ENCODE data around the gene ASXL2.
"Not testable (repeated sequence)": the region's sequence is repeated elsewhere in the genome, so short reads cannot be mapped to it uniquely, and the experiment has no call there.

The ASXL2 gene

DNA sequence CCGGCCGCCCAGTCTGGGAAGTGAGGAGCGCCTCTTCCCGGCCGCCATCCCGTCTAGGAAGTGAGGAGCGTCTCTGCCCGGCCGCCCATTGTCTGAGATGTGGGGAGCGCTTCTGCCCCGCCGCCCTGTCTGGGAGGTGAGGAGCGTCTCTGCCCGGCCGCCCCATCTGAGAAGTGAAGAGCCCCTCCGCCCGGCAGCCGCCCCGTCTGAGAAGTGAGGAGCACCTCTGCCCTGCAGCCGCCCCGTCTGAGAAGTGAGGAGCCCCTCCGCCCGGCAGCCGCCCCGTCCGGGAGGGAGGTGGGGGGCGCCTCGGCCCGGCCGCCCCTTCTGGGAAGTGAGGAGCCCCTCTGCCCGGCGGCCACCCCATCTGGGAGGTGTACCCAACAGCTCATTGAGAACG, 172.7 kb downstream of the ASXL2 start:
- H3K4me1 ChIP-seq (ENCODE audit: control insufficient read depth, insufficient read depth, low read length); H3K9ac ChIP-seq (ENCODE audit: low read length); H3K27me3 ChIP-seq (ENCODE audit: control insufficient read depth, insufficient read depth, low read length); H3K36me3 ChIP-seq (ENCODE audit: control insufficient read depth, insufficient read depth, low read length); H3K4me3 ChIP-seq (ENCODE audit: low read length); H3K27ac ChIP-seq (ENCODE audit: low read depth, low read length): not testable (repeated sequence)

DNA sequence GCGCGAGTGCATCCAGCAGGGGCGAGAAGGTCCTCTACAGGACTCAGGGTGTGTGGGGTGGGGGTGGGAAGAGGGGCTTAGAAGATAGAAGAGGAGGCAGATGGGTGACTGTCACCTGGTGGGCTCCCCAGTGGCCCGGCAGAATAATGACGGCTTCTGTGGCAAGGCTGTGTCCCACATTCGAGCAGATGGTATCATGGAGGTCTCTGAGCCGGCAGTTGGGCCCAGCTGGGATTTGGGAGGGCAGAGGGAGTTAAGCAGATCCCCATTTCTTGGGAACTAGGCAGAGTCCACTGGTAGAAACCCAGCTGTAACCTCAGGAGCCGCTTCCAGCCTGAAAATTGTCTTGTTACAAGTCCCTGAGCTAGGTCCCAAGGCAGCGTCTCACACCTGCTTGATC, 176.5 kb downstream of the ASXL2 start:
- Histone ChIP-seq H3K36me3 (ENCODE audit: control insufficient read depth, insufficient read depth, low read length) (no peaks in the 10 kb centered on the region), H3K4me3 (ENCODE audit: low read length) (no peak overlapping the region), H3K27ac (ENCODE audit: low read depth, low read length) (no peak overlapping the region), H3K4me1 (ENCODE audit: control insufficient read depth, insufficient read depth, low read length) (no peaks in the 10 kb centered on the region), H3K9ac (ENCODE audit: low read length) (no peak overlapping the region), H3K27me3 (ENCODE audit: control insufficient read depth, insufficient read depth, low read length) (no peaks in the 10 kb centered on the region)

DNA sequence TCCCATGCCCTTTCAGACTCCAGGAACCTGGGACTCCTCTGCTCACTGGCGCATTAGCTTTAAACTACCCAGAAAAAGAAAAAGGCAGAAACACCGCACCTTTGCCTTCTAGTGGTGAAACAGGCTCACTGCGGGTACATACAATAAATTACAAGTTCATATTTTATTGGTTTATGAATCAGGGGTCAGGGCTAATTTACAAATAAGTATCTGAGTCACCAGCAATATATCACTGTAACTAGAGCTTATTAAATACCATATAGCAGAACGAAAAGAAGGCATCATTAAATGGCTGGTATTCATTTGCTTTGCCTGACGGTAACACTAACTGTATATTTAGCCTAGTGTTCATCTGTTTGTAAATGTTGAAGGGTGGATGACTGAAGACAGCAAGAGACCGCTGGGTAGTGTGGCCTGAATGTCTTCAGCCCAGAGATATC, 178.0 kb downstream of the ASXL2 start:
- H3K36me3 ChIP-seq (ENCODE audit: control insufficient read depth, insufficient read depth, low read length): no peaks in the 10 kb centered on the region
- no peaks in the 10 kb centered on the region for H3K4me1 ChIP-seq (ENCODE audit: control insufficient read depth, insufficient read depth, low read length)
- H3K27ac ChIP-seq (ENCODE audit: low read depth, low read length): no peak overlapping the region
- no peaks in the 10 kb centered on the region for H3K27me3 ChIP-seq (ENCODE audit: control insufficient read depth, insufficient read depth, low read length)
- no peak overlapping the region for H3K4me3 ChIP-seq (ENCODE audit: low read length)
- H3K9ac ChIP-seq (ENCODE audit: low read length): no peak overlapping the region

DNA sequence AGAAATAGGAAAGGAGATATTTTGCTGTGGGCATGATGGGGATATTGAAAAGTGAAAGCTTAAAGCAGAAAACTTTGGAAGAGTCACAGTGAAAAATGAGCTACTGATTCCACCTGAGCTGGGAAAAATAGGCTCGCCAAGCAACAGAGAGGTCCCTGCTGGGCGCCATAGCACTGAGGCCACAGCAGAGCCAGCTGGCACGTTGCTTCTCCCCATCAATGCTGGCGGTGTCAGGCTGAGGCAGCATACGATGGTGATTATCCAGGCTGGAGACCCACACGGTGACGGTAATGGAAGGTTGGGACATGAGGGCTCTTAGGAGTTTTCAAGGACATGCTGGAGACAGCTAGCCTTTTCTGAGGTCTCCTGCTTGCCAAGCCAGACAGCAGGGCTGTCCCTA, 179.1 kb downstream of the ASXL2 start:
- no peaks in the 10 kb centered on the region for H3K36me3 ChIP-seq (ENCODE audit: control insufficient read depth, insufficient read depth, low read length)
- H3K4me1 ChIP-seq (ENCODE audit: control insufficient read depth, insufficient read depth, low read length): no peaks in the 10 kb centered on the region
- no peaks in the 10 kb centered on the region for H3K27me3 ChIP-seq (ENCODE audit: control insufficient read depth, insufficient read depth, low read length)
- no peak overlapping the region for H3K9ac ChIP-seq (ENCODE audit: low read length)
- H3K27ac ChIP-seq (ENCODE audit: low read depth, low read length): no peak overlapping the region
- H3K4me3 ChIP-seq (ENCODE audit: low read length): no peak overlapping the region

DNA sequence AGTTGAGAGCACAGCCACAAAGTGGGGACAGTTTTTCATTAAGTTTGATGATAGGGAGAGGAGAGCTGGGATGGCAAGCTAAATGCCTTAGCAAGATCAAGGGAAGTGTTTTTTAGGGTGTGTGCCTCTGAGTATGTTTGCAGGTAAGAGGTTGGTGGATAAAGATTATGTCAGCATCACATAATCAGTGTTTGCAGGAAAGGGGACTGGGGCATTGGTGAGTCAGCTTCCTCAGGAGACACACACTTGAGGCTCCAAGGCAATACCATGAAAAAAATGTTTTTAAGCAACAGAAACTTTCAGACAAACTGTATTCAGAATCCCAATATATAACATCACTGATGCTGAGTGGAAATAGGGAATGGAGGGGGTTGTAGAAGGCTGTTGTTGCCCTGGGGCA, 179.5 kb downstream of the ASXL2 start:
- Histone ChIP-seq H3K27ac (ENCODE audit: low read depth, low read length) (no peak overlapping the region), H3K4me3 (ENCODE audit: low read length) (no peak overlapping the region), H3K36me3 (ENCODE audit: control insufficient read depth, insufficient read depth, low read length) (no peaks in the 10 kb centered on the region), H3K4me1 (ENCODE audit: control insufficient read depth, insufficient read depth, low read length) (no peaks in the 10 kb centered on the region), H3K27me3 (ENCODE audit: control insufficient read depth, insufficient read depth, low read length) (no peaks in the 10 kb centered on the region), H3K9ac (ENCODE audit: low read length) (no peak overlapping the region)

DNA sequence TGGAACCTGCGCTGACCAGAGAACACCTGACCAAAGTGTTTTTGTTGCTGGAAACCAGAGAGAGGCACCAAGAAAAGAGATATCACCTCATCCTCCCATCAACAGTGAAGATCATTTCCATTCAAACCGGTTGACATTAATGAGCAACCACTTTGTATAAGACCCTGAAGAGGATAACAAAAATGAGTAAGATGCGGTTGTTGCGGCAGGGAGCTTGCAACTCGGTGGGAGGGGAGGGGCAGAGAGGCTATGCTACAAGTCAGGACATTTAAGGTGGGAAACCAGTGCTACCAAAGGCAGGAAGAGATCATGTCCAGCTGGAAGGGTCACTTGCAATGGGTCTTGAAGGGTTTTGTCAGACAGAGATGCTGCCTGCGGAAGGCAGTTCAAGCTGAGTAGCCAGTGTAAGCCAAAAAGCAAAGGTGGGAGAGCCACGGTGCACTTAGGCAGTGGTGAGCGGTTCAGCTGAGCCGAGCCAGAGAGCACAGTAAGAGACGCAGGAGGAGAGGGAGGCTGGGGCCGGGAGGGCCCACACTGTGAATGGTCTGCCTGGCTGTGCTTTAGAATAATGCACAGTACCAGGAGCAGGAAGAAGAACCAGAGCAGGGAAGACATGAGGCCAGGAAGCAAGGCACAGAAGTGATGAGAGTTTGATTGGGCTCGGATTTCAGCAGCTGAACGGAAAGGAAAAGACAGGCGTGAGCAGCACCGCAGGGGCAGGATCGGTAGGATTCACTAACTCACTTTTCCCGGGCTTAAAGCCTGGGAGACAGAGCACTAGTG, 180.5 kb downstream of the ASXL2 start:
- no peaks in the 10 kb centered on the region for H3K27me3 ChIP-seq (ENCODE audit: control insufficient read depth, insufficient read depth, low read length)
- no peak overlapping the region for H3K27ac ChIP-seq (ENCODE audit: low read depth, low read length)
- no peaks in the 10 kb centered on the region for H3K36me3 ChIP-seq (ENCODE audit: control insufficient read depth, insufficient read depth, low read length)
- H3K4me1 ChIP-seq (ENCODE audit: control insufficient read depth, insufficient read depth, low read length): no peaks in the 10 kb centered on the region
- no peak overlapping the region for H3K4me3 ChIP-seq (ENCODE audit: low read length)
- H3K9ac ChIP-seq (ENCODE audit: low read length): no peak overlapping the region

DNA sequence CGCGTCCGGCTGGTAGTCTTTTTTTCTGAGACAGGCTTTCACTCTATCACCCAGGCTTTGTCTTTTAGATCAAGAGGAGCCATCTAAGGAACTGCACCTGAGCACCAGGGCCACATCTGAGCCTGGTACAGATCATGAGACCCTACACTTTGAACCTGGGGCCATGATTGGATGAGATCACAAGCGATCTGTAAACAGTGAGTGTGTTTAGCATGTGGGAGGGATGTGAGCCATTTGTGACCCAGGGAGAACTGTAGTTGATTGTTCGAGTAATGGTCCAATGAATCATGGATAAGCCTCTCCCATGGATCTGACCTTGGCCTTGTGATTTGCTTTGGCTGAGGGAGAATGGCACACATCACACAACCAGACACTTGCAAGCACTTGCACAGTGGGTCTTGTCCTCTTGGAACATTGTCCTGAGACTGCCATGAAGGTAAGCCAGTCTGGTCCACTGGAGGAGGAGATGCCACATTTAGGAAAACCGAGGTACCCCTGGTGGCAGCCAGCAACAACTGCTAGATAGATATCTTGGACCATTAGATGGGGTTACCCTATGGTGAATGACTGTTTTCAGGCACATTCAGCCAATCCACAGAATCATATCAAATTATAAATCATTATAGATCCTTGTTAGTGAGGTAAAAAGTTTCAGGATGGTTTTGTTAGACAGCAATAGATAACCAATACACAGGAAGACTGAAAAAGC, 185.4 kb downstream of the ASXL2 start:
- no peaks in the 10 kb centered on the region for H3K36me3 ChIP-seq (ENCODE audit: control insufficient read depth, insufficient read depth, low read length)
- no peaks in the 10 kb centered on the region for H3K27me3 ChIP-seq (ENCODE audit: control insufficient read depth, insufficient read depth, low read length)
- no peaks in the 10 kb centered on the region for H3K4me1 ChIP-seq (ENCODE audit: control insufficient read depth, insufficient read depth, low read length)
- H3K4me3 ChIP-seq (ENCODE audit: low read length): no peak overlapping the region
- no peak overlapping the region for H3K9ac ChIP-seq (ENCODE audit: low read length)
- no peak overlapping the region for H3K27ac ChIP-seq (ENCODE audit: low read depth, low read length)

DNA sequence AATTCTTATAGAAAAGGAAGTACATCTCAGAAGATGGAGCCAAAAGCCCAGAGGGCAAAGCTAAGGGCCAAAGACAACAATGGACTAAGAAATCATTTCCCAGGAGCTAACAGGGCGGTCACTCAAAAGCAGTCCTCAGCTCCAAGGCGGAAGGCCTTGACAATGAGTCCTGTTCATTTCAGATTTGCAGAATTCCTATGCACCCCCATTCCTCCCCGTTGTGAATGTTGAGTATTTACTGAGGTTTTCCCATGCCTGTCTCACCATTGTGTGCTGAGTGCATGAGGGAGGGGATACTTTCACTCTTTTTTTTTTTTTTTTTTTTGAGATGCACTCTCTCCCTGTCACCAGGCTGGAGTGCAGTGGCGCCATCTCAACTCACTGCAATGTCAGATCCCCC, 186.1 kb downstream of the ASXL2 start:
- Histone ChIP-seq H3K4me1 (ENCODE audit: control insufficient read depth, insufficient read depth, low read length) (no peaks in the 10 kb centered on the region), H3K36me3 (ENCODE audit: control insufficient read depth, insufficient read depth, low read length) (no peaks in the 10 kb centered on the region), H3K9ac (ENCODE audit: low read length) (no peak overlapping the region), H3K27ac (ENCODE audit: low read depth, low read length) (no peak overlapping the region), H3K27me3 (ENCODE audit: control insufficient read depth, insufficient read depth, low read length) (no peaks in the 10 kb centered on the region), H3K4me3 (ENCODE audit: low read length) (no peak overlapping the region)

DNA sequence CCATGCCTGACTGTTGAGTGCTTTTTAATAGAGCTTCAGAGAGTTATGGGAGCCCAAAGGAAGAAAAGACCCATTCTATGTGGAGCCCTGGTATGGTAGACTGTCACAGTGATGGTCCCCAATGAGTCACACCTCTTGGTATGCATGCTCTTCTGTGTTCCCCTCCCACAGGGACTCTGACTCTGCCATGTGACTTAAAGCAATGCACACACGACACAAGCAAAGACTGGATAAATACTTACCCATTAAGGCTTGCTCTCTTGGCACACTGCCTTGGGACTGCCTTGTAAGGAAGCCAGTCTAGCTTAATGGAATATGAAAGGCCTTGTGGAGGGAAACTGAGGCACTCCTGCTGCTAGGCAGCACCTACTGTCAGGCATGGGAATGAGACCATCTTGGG, 188.2 kb downstream of the ASXL2 start:
- no peaks in the 10 kb centered on the region for H3K27me3 ChIP-seq (ENCODE audit: control insufficient read depth, insufficient read depth, low read length)
- H3K27ac ChIP-seq (ENCODE audit: low read depth, low read length): no peak overlapping the region
- no peak overlapping the region for H3K9ac ChIP-seq (ENCODE audit: low read length)
- no peak overlapping the region for H3K4me3 ChIP-seq (ENCODE audit: low read length)
- no peaks in the 10 kb centered on the region for H3K36me3 ChIP-seq (ENCODE audit: control insufficient read depth, insufficient read depth, low read length)
- H3K4me1 ChIP-seq (ENCODE audit: control insufficient read depth, insufficient read depth, low read length): no peaks in the 10 kb centered on the region

DNA sequence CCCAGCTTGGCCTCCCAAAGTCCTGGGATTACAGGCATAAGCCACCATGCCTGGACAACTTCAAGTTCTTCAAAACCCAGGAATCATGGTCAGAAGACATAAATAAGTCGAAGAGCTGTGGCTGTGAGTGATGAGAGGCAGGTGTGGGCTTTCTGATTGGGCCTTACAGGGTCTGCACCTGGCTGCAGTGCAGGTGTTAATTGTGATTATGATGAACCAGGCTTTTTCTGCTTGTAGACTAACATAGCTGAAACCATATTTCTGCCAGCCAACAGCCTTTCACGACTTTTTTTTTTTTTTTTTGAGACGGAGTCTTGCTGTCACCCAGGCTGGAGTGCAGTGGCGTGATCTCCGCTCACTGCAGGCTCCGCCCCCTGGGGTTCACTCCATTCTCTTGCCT, 190.1 kb downstream of the ASXL2 start:
- H3K27ac ChIP-seq (ENCODE audit: low read depth, low read length): no peak overlapping the region
- H3K9ac ChIP-seq (ENCODE audit: low read length): no peak overlapping the region
- no peaks in the 10 kb centered on the region for H3K36me3 ChIP-seq (ENCODE audit: control insufficient read depth, insufficient read depth, low read length)
- no peaks in the 10 kb centered on the region for H3K4me1 ChIP-seq (ENCODE audit: control insufficient read depth, insufficient read depth, low read length)
- H3K4me3 ChIP-seq (ENCODE audit: low read length): no peak overlapping the region
- no peaks in the 10 kb centered on the region for H3K27me3 ChIP-seq (ENCODE audit: control insufficient read depth, insufficient read depth, low read length)

DNA sequence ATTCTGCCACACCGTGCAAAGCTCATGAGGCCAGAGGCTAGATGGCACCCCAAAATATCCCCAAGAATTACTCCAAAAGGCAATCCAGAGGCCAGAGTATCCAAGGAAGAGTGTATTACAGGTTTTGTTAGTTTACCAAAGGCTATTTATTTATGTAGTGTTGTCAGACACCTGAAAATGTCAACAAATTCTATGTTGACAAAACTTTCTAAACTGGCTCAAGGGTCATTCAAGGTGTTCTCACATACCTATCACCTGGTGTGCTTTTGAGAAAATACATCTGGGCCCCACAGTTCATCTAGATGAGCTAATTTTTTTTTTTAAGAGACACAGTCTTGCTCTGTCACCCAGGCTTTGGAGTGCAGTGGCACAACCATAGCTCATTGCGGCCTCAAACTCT, 192.5 kb downstream of the ASXL2 start:
- no peak overlapping the region for H3K4me3 ChIP-seq (ENCODE audit: low read length)
- H3K9ac ChIP-seq (ENCODE audit: low read length): no peak overlapping the region
- H3K36me3 ChIP-seq (ENCODE audit: control insufficient read depth, insufficient read depth, low read length): no peaks in the 10 kb centered on the region
- H3K27me3 ChIP-seq (ENCODE audit: control insufficient read depth, insufficient read depth, low read length): no peaks in the 10 kb centered on the region
- no peak overlapping the region for H3K27ac ChIP-seq (ENCODE audit: low read depth, low read length)
- no peaks in the 10 kb centered on the region for H3K4me1 ChIP-seq (ENCODE audit: control insufficient read depth, insufficient read depth, low read length)

DNA sequence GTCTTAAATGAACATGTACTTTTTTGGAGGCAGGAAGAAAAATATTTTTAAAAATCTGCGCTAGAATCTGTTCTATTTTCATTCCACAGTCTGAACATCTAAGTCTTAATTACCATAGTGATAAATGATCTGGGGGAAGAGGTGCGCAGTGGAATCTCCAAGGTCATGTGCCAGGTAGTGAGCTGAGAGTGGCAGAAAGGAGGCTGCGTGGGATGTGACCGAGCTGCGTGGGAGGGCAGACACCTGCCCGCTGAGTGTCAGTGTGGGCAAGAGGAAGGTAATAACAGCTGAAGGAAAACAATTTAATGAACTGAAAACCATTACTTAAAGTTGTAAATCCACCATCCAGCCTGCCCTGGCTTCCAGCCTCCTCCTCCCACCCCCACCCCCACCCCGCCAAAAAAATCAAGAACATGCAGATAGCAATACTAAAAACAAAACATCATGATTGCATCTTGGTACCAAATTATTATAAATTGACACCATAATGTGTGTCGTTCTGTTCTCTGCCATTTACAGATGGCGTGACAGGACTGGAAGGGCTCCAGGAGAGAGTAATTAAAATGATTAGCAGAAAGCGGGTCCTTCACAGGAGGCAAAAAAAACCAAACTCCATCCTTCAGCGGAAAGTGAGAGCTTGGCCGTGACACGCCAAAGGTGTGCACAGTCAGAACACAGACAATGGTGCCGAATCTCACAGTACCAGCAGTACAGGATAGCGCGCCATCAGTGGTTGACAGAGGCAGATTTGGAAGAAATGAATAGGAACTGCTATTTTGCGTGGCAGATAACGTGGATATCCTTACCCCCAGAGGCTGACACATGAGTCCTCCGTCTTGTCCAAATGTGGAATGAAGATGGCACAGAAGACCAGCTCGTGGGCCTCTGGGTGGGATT, 193.5 kb downstream of the ASXL2 start:
- Histone ChIP-seq H3K4me1 (ENCODE audit: control insufficient read depth, insufficient read depth, low read length) (no peaks in the 10 kb centered on the region), H3K27ac (ENCODE audit: low read depth, low read length) (no peak overlapping the region), H3K27me3 (ENCODE audit: control insufficient read depth, insufficient read depth, low read length) (no peaks in the 10 kb centered on the region), H3K4me3 (ENCODE audit: low read length) (no peak overlapping the region), H3K36me3 (ENCODE audit: control insufficient read depth, insufficient read depth, low read length) (no peaks in the 10 kb centered on the region), H3K9ac (ENCODE audit: low read length) (no peak overlapping the region)
